Eye (tissue), 1 donor: ENCODE results near the gene FHOD3.
A peak's percentile ranks its signal among the peaks of the same experiment; 100 is the strongest.

Experiments
- DNase-seq: peaks from one replicate; pipeline ENCODE4 v3.0.0-alpha.2; 2015

The FHOD3 gene

GRCh38 chr18:36561046-36561445 is 263.5 kb downstream of the FHOD3 start:
- DNase-seq: no peak

DNA sequence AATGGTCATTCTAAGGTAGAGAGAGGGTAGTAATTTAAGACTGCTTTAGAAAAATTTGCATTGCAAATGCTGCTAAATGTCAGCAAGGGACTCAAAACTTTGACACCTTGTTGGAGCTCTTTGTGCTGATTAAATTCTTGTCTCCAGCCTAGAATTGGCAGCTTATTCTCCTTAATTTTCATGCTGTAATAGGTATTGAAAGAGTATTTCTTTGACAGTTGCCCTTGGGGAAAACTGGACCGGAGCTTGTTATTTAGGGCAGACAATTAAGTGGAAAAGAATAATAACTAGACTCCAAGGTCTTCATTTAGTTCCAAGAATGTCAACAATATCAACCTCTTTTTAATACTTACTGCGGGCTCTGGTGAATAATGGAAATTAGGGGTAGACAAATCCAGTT is 267.3 kb downstream of the FHOD3 start:
- DNase-seq: peak; percentile 55

- no peak for DNase-seq
These were observed 270.3 kb downstream of the FHOD3 start for GRCh38 chr18:36567800-36568199.

DNA sequence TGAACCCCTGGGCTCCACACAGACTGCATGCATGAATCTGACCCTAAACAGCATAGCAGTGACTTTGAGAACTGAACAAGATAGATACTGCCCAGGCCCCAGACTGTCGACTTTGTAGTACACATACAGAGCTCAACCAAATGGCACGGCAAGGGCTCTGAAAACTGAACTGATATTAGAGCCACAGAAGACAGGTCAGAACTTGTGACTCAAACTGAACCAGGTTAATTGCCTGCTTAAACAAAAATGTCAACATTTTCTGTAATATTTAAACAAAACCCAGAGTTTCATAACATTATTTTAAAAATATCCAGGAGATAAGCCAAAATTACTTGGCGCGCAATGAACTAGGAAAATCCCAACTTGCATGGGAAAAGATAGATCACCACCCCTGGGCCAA is 271.0 kb downstream of the FHOD3 start:
- DNase-seq: no peak

GRCh38 chr18:36572135-36572856 is 274.8 kb downstream of the FHOD3 start:
- peak; percentile 87 for DNase-seq

- no peak for DNase-seq
These were observed 278.8 kb downstream of the FHOD3 start for GRCh38 chr18:36576339-36576738.

GRCh38 chr18:36578871-36579710 is 281.6 kb downstream of the FHOD3 start:
- no peak for DNase-seq

DNA sequence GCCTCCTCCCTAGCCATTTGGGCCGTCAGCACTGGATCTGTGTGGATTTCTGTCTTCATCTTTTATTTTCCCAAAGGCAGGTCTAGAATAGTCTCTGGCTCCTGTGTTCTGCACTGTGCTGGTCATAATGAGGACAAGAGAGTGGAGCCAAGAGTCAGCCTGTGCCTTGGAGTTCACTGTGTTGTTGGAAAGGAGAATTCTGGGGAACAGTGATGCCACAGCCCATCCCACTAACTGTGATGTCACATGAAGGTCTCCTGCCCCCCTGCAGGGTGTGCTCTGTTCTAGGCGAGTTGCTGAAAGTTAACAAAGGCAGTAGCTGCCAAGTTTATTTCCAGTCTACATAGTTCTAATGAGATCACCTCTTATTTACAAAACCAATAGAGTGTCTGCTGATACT is 282.8 kb downstream of the FHOD3 start:
- peak; percentile 47 for DNase-seq

DNA sequence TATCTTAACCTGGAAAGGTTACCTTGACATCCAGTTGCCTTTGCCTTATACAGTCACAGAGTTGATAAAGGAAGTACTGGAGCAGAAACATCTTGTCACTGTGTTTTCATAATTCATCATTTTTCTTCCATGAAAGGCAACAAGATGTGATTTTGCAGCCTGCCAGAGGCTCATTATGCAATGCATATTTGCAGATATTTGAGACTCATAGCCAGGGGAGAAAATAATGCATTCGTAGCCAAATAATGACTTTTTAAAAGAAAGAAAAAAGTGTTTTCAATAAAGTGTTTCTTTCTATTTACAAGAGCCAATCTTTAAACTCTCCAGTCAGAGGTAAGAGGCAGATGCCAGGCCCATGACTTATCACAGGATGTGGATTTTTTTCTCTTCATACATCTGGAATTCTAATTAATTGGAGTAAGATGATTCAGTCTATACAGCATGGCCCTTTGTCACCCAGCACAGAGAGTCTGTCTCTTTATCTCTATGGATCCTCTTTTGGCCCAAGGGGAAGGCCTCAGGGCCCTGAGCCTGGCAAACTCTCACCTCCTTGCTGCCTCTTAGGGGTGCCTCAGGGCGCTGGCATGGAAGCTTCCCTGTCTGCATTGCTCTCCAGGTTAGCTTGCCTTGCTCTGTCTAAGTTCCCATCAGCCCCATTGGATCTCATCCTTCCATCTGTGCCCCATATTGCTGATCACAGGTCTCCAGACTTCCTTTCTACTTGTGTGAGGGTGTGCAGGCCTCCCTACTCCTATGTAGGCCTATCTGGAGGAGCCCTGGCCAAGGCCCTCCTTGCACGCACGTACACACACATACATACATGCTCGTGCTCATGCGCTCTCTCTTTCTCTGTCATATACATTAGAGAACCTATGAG is 283.6 kb downstream of the FHOD3 start:
- DNase-seq: peak; percentile 40

GRCh38 chr18:36582988-36583745 is 285.7 kb downstream of the FHOD3 start:
- DNase-seq: peak; percentile 83

DNA sequence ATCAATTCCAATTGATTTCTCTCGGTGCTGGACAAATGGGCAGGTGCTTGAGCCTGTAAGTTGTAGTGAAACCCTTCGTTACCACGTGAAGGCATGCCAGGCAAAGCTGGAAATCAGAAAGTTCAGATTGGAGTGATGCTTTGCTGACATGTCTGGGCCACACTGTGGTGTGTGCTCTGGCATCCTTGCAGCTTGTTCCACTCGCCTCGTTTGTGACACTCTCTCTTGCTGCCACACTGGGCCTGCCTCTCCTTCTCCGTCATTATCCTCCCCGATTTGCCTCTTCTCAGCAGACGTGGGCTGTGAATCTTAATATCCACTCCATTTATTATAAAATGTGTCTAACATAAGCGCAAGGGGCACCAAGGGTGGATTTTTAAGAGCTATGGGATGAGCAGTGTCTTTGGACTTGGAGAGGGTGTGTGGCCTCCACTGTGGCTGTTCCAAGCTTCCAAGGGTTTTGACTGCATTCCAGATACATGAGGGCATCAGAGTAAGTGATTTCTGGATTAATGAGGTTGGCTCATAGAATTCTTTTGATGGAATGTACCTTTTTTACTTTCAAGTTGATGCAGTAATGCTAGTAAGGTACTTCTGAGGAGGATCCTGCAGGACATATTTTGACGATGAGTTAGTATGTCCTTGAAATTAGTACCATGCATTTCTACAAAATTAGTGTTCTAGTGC is 292.5 kb downstream of the FHOD3 start:
- no peak for DNase-seq

GRCh38 chr18:36590621-36591580 is 293.4 kb downstream of the FHOD3 start:
- no peak for DNase-seq

- no peak for DNase-seq
These were observed 294.8 kb downstream of the FHOD3 start for GRCh38 chr18:36592282-36592681.

- no peak for DNase-seq
These were observed 295.5 kb downstream of the FHOD3 start for GRCh38 chr18:36593001-36593400.

- no peak for DNase-seq
These were observed 296.1 kb downstream of the FHOD3 start for GRCh38 chr18:36593641-36594040.

DNA sequence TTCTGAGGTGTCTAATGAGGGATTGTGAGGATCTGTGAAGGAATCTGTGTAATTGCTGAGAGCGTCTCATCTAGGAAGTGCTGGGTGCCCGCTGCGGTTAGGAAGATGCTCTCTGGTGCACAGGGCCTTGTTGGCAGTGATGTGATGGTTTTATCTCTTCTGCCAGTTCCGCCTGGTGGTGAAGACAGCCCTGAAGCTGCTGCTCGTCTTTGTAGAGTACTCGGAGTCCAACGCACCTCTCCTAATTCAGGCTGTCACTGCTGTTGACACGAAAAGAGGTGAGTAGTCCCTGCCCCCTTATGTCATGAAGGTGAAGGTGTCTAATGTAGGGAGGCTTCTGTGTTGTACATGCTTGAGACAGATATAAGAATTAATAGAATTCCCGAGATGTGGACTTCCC is 297.1 kb downstream of the FHOD3 start:
- DNase-seq: no peak

- no peak for DNase-seq
These were observed 297.7 kb downstream of the FHOD3 start for GRCh38 chr18:36595046-36595817.

GRCh38 chr18:36595818-36596215 is 298.3 kb downstream of the FHOD3 start:
- no peak for DNase-seq

GRCh38 chr18:36597636-36598035 is 300.1 kb downstream of the FHOD3 start:
- no peak for DNase-seq

DNA sequence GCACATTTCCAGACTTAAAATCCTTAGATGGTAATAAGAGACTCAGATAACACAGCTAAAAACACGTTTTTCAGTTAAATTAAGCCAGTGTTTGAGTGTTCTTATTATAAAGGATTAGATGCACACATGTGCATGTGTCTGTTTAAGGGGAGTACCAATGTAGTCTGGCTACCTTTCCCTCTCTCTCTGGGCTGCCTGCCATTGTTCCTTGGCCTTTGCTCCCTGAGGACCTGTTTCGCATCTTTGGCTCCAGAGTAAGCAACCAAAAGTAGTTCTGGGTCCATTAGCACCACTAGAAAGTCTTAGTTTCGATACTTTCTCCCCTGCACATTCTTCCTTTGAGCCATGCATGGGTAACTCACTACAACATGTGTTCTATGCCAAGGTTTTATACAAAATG is 303.0 kb downstream of the FHOD3 start:
- no peak for DNase-seq
